ENCODE results near the gene IL9.

- TF ChIP-seq CTCF (IDR thresholded peaks at IDR 0.05; ENCODE audit: low read length) = no peak
- TF ChIP-seq EZH2 (IDR thresholded peaks at IDR 0.05; ENCODE audit: borderline replicate concordance, low read length) = no peak
Observed at GRCh38 chr5:135857630-135858311, 37.9 kb downstream of the IL9 start.

Measured in OCI-LY1 (cell line).